ENCODE data around the gene SYNDIG1. TPM values are rescaled to one million over a fixed set of nuclear protein-coding genes. Genes with fewer than 3 reads are reported as not detected.
"Not testable (repeated sequence)": the region's sequence is repeated elsewhere in the genome, so short reads cannot be mapped to it uniquely, and the experiment has no call there.

The SYNDIG1 gene
- total RNA-seq, 1 donor from 2014 or later: not detected

DNA sequence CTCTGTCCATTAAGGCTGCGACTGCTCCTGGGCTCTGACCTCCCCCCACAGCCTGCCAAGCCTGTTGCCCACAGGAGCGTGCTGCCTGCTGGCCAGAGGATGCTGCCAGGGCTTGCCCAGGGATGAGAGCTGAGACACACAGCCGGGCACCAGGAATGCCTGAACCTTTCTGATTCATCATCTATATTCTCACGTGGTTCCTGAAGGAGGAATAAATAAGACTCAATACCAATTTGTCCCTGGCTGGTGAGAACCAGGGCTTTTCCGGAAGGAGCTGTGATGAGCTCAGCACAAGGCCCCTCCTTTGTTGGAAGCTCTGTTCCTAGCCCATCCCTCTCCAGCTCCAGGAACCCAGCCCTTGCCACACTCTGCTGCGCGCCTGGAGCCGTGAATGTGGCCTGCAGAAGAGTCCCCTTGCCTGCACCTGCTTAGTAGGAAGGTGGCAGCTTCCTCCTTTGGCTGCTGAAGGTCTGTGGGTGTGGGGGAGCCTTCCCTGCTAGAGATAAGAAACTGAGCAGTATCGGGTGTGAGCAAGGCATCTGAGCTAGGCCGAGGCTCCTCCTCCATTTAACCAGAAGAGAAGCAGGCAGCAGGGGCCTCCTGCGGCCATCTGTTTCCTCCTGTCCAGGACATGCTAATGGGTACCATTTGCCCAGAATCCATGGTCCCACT is 37.9 kb downstream of the SYNDIG1 start:
- FAIRE-seq: no peak
- H3K36me3 ChIP-seq (ENCODE audit: control insufficient read depth, insufficient read depth, low read length): no peaks in the 10 kb centered on the region
- TF ChIP-seq, protein P1, sequence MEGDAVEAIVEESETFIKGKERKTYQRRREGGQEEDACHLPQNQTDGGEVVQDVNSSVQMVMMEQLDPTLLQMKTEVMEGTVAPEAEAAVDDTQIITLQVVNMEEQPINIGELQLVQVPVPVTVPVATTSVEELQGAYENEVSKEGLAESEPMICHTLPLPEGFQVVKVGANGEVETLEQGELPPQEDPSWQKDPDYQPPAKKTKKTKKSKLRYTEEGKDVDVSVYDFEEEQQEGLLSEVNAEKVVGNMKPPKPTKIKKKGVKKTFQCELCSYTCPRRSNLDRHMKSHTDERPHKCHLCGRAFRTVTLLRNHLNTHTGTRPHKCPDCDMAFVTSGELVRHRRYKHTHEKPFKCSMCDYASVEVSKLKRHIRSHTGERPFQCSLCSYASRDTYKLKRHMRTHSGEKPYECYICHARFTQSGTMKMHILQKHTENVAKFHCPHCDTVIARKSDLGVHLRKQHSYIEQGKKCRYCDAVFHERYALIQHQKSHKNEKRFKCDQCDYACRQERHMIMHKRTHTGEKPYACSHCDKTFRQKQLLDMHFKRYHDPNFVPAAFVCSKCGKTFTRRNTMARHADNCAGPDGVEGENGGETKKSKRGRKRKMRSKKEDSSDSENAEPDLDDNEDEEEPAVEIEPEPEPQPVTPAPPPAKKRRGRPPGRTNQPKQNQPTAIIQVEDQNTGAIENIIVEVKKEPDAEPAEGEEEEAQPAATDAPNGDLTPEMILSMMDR (IDR thresholded peaks at IDR 0.05; ENCODE audit: insufficient read depth, low read length, severe bottlenecking): no peak
- H3K27me3 ChIP-seq (ENCODE audit: control insufficient read depth, insufficient read depth, low read length): no peaks in the 10 kb centered on the region
- H3K4me3 ChIP-seq (ENCODE audit: low read depth, low read length): no peak overlapping the region
- DNase-seq (ENCODE audit: low read depth): peak; percentile 27

DNA sequence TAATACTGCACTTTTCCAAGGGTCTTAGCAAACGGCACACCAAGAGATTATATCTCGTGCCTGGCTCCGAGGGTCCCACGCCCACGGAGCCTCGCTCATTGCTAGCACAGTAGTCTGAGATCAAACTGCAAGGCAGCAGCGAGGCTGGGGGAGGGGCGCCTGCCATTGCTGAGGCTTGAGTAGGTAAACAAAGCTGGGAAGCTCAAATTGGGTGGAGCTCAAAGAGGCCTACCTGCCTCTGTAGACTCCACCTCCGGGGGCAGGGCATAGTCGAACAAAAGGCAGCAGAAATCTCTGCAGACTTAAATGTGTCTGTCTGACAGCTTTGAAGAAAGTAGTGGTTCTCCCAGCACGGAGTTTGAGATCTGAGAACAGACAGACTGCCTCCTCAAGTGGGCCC is 43.0 kb downstream of the SYNDIG1 start:
- peak; percentile 15 for DNase-seq (ENCODE audit: low read depth)
- not testable (repeated sequence) for FAIRE-seq

DNA sequence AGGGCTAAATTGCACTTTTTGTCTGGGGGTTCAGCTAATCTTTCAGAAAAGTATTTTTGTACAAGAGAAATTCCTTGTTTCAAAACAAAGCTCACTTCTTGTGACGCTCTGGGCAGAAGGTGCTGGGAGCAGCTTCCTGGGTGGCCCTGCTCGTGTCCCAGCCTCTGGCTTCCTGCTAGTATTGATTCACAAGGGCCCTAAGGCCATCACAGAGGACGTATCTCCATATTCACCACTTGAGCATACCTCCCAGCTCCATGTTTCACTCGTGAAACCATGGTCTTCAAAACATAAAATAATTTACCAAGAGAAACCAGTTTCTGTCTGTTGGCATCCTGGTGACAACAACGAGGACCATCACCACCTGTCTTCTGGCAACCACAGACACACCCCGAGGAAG is 49.1 kb downstream of the SYNDIG1 start:
- TF ChIP-seq, protein P1 (IDR thresholded peaks at IDR 0.05; ENCODE audit: insufficient read depth, low read length, severe bottlenecking): no peak
- Histone ChIP-seq H3K27me3 (ENCODE audit: control insufficient read depth, insufficient read depth, low read length) (no peaks in the 10 kb centered on the region), H3K36me3 (ENCODE audit: control insufficient read depth, insufficient read depth, low read length) (no peaks in the 10 kb centered on the region), H3K4me3 (ENCODE audit: low read depth, low read length) (no peak overlapping the region)
- no peak for FAIRE-seq
- DNase-seq (ENCODE audit: low read depth): no peak

More for the DNA sequence above, 43.0 kb downstream of the SYNDIG1 start:
- not testable (repeated sequence) for H3K27me3 ChIP-seq (ENCODE audit: control insufficient read depth, insufficient read depth, low read length); H3K4me3 ChIP-seq (ENCODE audit: low read depth, low read length); H3K36me3 ChIP-seq (ENCODE audit: control insufficient read depth, insufficient read depth, low read length)

DNA sequence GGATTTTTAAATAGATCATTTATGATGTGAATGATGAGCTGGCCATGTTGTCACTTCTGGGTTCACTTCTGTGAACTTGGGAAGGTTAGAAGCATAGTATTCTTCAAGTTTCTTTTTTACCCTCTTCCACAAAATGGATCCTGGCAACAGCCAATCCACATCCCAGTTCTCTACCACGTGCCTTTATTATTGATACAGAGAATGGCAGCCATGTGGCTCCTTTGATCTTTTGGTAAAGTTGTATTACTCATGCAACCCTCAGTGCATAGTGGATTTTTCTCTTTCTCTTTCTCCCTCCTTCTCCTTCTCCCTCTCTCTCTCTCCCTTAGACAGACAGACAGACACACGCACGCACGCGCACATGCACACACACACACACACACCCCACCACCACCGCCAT is 50.0 kb downstream of the SYNDIG1 start:
- FAIRE-seq: no peak
- TF ChIP-seq, protein P1 (IDR thresholded peaks at IDR 0.05; ENCODE audit: insufficient read depth, low read length, severe bottlenecking): no peak

DNA sequence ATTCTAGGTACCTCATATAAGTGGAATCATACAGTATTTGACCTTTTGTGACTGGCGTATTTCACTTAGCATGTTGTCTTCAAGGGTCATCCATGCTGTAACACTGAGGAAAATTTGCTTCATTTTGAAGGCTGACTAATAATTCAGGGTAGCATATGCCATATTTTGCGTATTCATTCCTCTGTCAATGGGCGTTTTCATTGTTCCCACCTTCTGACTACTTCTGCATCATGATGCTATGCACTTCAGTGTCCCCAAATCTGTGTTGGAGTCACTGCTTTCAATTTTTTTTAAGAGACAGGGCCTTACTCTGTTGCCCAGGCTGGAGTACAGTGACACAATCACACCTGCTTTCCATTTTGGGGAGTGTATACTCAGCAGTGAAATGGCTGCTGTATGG is 51.6 kb downstream of the SYNDIG1 start:
- no peak for DNase-seq (ENCODE audit: low read depth)
- H3K36me3 ChIP-seq (ENCODE audit: control insufficient read depth, insufficient read depth, low read length): no peaks in the 10 kb centered on the region
- FAIRE-seq: no peak
- H3K27me3 ChIP-seq (ENCODE audit: control insufficient read depth, insufficient read depth, low read length): no peaks in the 10 kb centered on the region
- no peak overlapping the region for H3K4me3 ChIP-seq (ENCODE audit: low read depth, low read length)
- TF ChIP-seq, protein P1 (IDR thresholded peaks at IDR 0.05; ENCODE audit: insufficient read depth, low read length, severe bottlenecking): no peak

More for the DNA sequence above, 50.0 kb downstream of the SYNDIG1 start:
- no peaks in the 10 kb centered on the region for H3K27me3 ChIP-seq (ENCODE audit: control insufficient read depth, insufficient read depth, low read length)
- H3K4me3 ChIP-seq (ENCODE audit: low read depth, low read length): no peak overlapping the region
- no peaks in the 10 kb centered on the region for H3K36me3 ChIP-seq (ENCODE audit: control insufficient read depth, insufficient read depth, low read length)
- DNase-seq (ENCODE audit: low read depth): no peak

DNA sequence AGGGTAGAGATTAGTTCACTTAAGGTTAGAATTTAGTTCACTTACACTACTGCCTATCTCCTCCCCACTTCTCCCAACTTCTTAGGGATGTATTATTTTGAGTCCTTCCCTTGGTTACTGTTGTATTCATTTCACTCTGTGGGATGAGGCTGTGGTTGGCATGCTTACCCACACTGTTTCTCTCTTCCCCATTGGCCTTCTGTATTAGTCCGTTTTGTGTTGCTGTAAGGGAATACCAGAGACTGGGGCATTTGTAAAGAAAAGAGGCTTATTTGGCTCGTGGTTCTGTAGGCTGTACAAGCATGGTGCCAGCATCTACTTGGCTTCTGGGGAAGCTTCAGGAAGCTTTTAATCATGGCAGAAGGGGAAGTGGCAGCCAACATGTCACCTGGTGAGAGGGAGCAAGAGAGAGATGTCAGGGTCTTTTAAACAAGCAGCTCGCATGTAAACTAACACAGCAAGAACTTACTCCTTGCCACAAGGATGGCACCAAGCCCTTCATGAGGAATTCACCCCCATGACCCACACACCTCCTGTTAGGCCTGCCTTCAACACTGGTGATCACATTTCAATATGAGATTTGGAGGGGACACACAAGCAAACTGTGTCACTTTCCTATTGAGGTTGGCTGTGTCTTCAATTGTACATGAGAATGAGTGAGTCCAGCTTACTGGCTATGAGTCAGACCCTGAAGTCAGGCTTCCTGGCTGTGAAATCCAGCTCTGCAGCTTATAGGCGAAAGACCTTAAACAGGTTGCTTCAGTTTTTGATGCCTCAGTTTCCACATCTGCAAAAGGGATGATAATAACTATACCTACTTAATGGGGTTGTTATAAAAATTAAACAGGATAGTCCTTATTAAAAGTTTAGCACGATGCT is 53.3 kb downstream of the SYNDIG1 start:
- FAIRE-seq (no peak), DNase-seq (ENCODE audit: low read depth) (peak; percentile 26)
- TF ChIP-seq, protein P1 (IDR thresholded peaks at IDR 0.05; ENCODE audit: insufficient read depth, low read length, severe bottlenecking): no peak
- Histone ChIP-seq H3K4me3 (ENCODE audit: low read depth, low read length) (no peak overlapping the region), H3K27me3 (ENCODE audit: control insufficient read depth, insufficient read depth, low read length) (no peaks in the 10 kb centered on the region), H3K36me3 (ENCODE audit: control insufficient read depth, insufficient read depth, low read length) (no peaks in the 10 kb centered on the region)
